Tibial artery (tissue), 4 donors: ENCODE data around the gene ARSJ.

ENCODE experiments used
- DNase-seq, 2 donors: peaks; one replicate each; pipeline ENCODE4 v3.0.0-alpha.2; 2019
- H3K27ac ChIP-seq, 2 donors: fragments of 200-600 bp; sonication (generic) in 1 of 2; 1 replicate in 1 of 2; 2 replicates in 1 of 2; pipeline ENCODE4 v1.5.1; 2018 to 2019; ENCODE audit warnings: mild to moderate bottlenecking in 1 of 2
- H3K27me3 ChIP-seq, 2 donors: fragments of 200-600 bp; sonication (generic) in 1 of 2; one replicate each; pipeline versions ENCODE4 v1.5.1 to v1.6.0; 2016 to 2019
- H3K36me3 ChIP-seq, 3 donors: fragments of 200-600 bp; sonication (generic) in 2 of 3; one replicate each; pipeline ENCODE4 v1.5.1; 2016 to 2019; ENCODE audit warnings: mild to moderate bottlenecking in 2 of 3
- H3K4me1 ChIP-seq, 4 donors: fragments of 200-600 bp; sonication (generic) in 2 of 4; 1 replicate in 3 of 4; 2 replicates in 1 of 4; pipeline ENCODE4 v1.5.1; 2016 to 2019
- H3K4me3 ChIP-seq, 2 donors: fragments of 200-600 bp; sonication (generic) in 1 of 2; 1 replicate in 1 of 2; 2 replicates in 1 of 2; pipeline ENCODE4 v1.5.1; 2018 to 2019; ENCODE audit warnings: mild to moderate bottlenecking in 2 of 2
- H3K9me3 ChIP-seq, 3 donors: fragments of 200-600 bp; sonication (generic) in 1 of 3; one replicate each; pipeline ENCODE4 v1.5.1; 2016 to 2019
- CTCF ChIP-seq, 2 experiments: fragments of 200-600 bp in 1 of 2; fragments of 450-650 bp in 1 of 2; IDR thresholded peaks; one replicate each; pipeline ENCODE4 v1.5.1; 2017 to 2019; ENCODE audit warnings: antibody characterized with exemption in 2 of 2, mild to moderate bottlenecking in 1 of 2, moderate library complexity in 1 of 2
- intact Hi-C: fragments of 100-400 bp; cut with DNase I; formaldehyde crosslinking; loops from one replicate; pipeline ENCODE4 v1.15.0; 2023; ENCODE audit warnings: low total_unique reads

Gene ARSJ

GRCh38 chr4:113962016-113962347, 17.5 kb downstream of the ARSJ start:
- TF ChIP-seq CTCF (IDR thresholded peaks at IDR 0.05) = no peak
- no peak for DNase-seq
- H3K4me1 ChIP-seq = peaks cover 0 to 79% (median 21%) of the 10 kb centered on the region in 4 donors
- no peaks in the 10 kb centered on the region for H3K9me3 ChIP-seq
- peak overlapping the region; percentile 49 to 69 for H3K27ac ChIP-seq
- no peaks in the 10 kb centered on the region for H3K27me3 ChIP-seq
- H3K4me3 ChIP-seq = no peak overlapping the region
- no peaks in the 10 kb centered on the region for H3K36me3 ChIP-seq
- intact Hi-C loops = no loop called here

GRCh38 chr4:113960684-113961321, 18.6 kb downstream of the ARSJ start:
- H3K27ac ChIP-seq = peak overlapping the region; percentile 1 to 69
- no peaks in the 10 kb centered on the region for H3K27me3 ChIP-seq
- intact Hi-C loops = no loop called here
- no peak for TF ChIP-seq CTCF (IDR thresholded peaks at IDR 0.05)
- H3K9me3 ChIP-seq = no peaks in the 10 kb centered on the region
- H3K4me3 ChIP-seq = no peak overlapping the region
- H3K36me3 ChIP-seq = no peaks in the 10 kb centered on the region
- H3K4me1 ChIP-seq = peaks cover 0 to 80% (median 21%) of the 10 kb centered on the region in 4 donors
- DNase-seq = no peak

- Histone ChIP-seq H3K4me1 (peaks cover 0 to 79% (median 24%) of the 10 kb centered on the region in 4 donors), H3K4me3 (peak overlapping the region; percentile 19 to 35)
- intact Hi-C loops = no loop called here
Observed at GRCh38 chr4:113959539-113959937, 19.9 kb downstream of the ARSJ start.

GRCh38 chr4:113958766-113959538, 20.5 kb downstream of the ARSJ start:
- no peaks in the 10 kb centered on the region for H3K36me3 ChIP-seq
- DNase-seq = no peak
- intact Hi-C loops = no loop called here
- peak overlapping the region; percentile 1 to 69 for H3K27ac ChIP-seq
- no peak for TF ChIP-seq CTCF (IDR thresholded peaks at IDR 0.05)
- no peaks in the 10 kb centered on the region for H3K9me3 ChIP-seq
- no peaks in the 10 kb centered on the region for H3K27me3 ChIP-seq
- H3K4me1 ChIP-seq = peaks cover 0 to 73% (median 24%) of the 10 kb centered on the region in 4 donors
- peak overlapping the region; percentile 19 to 35 for H3K4me3 ChIP-seq

More at GRCh38 chr4:113959539-113959937, 19.9 kb downstream of the ARSJ start:
- H3K36me3 ChIP-seq = no peaks in the 10 kb centered on the region
- H3K27ac ChIP-seq = peak overlapping the region; percentile 1 to 69
- H3K9me3 ChIP-seq = no peaks in the 10 kb centered on the region
- H3K27me3 ChIP-seq = no peaks in the 10 kb centered on the region
- TF ChIP-seq CTCF (IDR thresholded peaks at IDR 0.05) = no peak
- no peak for DNase-seq

GRCh38 chr4:113957956-113958355, 21.5 kb downstream of the ARSJ start:
- H3K27ac ChIP-seq = peak overlapping the region in 1 of 2 donors; percentile 69
- no peak for DNase-seq
- no peaks in the 10 kb centered on the region for H3K36me3 ChIP-seq
- intact Hi-C loops = no loop called here
- H3K9me3 ChIP-seq = no peaks in the 10 kb centered on the region
- H3K4me3 ChIP-seq = no peak overlapping the region
- H3K27me3 ChIP-seq = no peaks in the 10 kb centered on the region
- peaks cover 0 to 66% (median 24%) of the 10 kb centered on the region in 4 donors for H3K4me1 ChIP-seq
- TF ChIP-seq CTCF (IDR thresholded peaks at IDR 0.05) = no peak
